Suprapubic skin (tissue), 4 donors: Measurements from ENCODE around the gene LRP1B. TPM values are rescaled to one million over a fixed set of nuclear protein-coding genes. Genes with fewer than 3 reads are reported as not detected.

Experiments
- DNase-seq, 2 donors: peaks; one replicate each; pipeline ENCODE4 v3.0.0-alpha.2; 2019; ENCODE audit warnings: low spot score in 2 of 2
- H3K27ac ChIP-seq: fragments of 200-600 bp; sonication (generic); one replicate; pipeline ENCODE4 v1.5.1; 2019
- H3K27me3 ChIP-seq: fragments of 200-600 bp; sonication (generic); one replicate; pipeline ENCODE4 v1.5.1; 2019
- H3K36me3 ChIP-seq: fragments of 200-600 bp; sonication (generic); one replicate; pipeline ENCODE4 v1.5.1; 2019
- H3K4me1 ChIP-seq: fragments of 200-600 bp; sonication (generic); one replicate; pipeline ENCODE4 v1.5.1; 2019
- H3K4me3 ChIP-seq: fragments of 200-600 bp; sonication (generic); one replicate; pipeline ENCODE4 v1.5.1; 2019; ENCODE audit warnings: mild to moderate bottlenecking
- H3K9me3 ChIP-seq: fragments of 200-600 bp; sonication (generic); one replicate; pipeline ENCODE4 v1.5.1; 2019
- EP300 ChIP-seq: sonication (generic); formaldehyde crosslinking; IDR thresholded peaks from one replicate; pipeline ENCODE4 v1.6.1; 2017; ENCODE audit warnings: antibody characterized with exemption
- POLR2A ChIP-seq, 2 donors: fragments of 450-650 bp; IDR thresholded peaks; one replicate each; pipeline ENCODE4 v1.6.1; 2017; ENCODE audit warnings: antibody characterized with exemption in 2 of 2, mild to moderate bottlenecking in 2 of 2, moderate library complexity in 2 of 2
- POLR2AphosphoS5 ChIP-seq, 3 donors: sonication (generic); formaldehyde crosslinking; IDR thresholded peaks; one replicate each; pipeline ENCODE4 v1.6.1; 2017; ENCODE audit warnings: antibody characterized with exemption in 3 of 3
- WGBS: methylation state at CpG from one replicate; pipeline ENCODE4 v1.1.5; 2018; 5-methylcytosine and 5-hydroxymethylcytosine counted together
- total RNA-seq, 4 donors: library from RNA; depleted of rRNA; stranded (reverse); fragments of >200 nt; gene quantifications; one replicate each; pipeline ENCODE4 v1.1.0, GENCODE V29; 2016
- TF ChIP-seq, protein P1 (sequence below), 2 donors: fragments of 200-600 bp in 1 of 2; fragments of 450-650 bp in 1 of 2; sonication (generic) in 1 of 2; IDR thresholded peaks; one replicate each; pipeline ENCODE4 v1.5.1; 2016 to 2019; ENCODE audit warnings: antibody characterized with exemption in 2 of 2, mild to moderate bottlenecking in 1 of 2, moderate library complexity in 1 of 2

LRP1B gene
- total RNA-seq, 4 donors from 2014 or later, result 0.11 to 2.7 (median 1.3) TPM

DNA sequence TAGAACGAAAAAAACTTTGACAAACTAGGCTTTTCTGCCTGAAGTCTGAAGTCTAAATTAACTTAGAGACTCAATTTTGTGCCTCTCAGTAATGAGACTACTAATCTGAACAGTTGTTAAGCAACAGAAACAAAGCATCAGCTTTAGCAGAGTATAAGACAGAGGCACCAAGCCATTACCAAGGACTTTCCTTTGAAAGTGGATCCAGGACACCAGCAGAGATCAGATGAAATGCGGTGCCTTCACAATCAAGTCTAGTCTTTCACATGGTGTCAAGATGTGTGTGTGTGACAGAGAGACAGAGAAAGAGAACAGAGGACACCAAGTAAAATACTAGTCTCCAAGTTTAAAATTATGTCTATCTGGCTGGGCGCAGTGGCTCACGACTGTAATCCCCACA is 1502.9 kb downstream of the LRP1B start:
- no peaks in the 10 kb centered on the region for H3K36me3 ChIP-seq
- no peaks in the 10 kb centered on the region for H3K4me1 ChIP-seq
- TF ChIP-seq POLR2AphosphoS5 (IDR thresholded peaks at IDR 0.05) (no peak), EP300 (no peak), POLR2A (IDR thresholded peaks at IDR 0.05) (no peak)
- TF ChIP-seq, protein P1, sequence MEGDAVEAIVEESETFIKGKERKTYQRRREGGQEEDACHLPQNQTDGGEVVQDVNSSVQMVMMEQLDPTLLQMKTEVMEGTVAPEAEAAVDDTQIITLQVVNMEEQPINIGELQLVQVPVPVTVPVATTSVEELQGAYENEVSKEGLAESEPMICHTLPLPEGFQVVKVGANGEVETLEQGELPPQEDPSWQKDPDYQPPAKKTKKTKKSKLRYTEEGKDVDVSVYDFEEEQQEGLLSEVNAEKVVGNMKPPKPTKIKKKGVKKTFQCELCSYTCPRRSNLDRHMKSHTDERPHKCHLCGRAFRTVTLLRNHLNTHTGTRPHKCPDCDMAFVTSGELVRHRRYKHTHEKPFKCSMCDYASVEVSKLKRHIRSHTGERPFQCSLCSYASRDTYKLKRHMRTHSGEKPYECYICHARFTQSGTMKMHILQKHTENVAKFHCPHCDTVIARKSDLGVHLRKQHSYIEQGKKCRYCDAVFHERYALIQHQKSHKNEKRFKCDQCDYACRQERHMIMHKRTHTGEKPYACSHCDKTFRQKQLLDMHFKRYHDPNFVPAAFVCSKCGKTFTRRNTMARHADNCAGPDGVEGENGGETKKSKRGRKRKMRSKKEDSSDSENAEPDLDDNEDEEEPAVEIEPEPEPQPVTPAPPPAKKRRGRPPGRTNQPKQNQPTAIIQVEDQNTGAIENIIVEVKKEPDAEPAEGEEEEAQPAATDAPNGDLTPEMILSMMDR (IDR thresholded peaks at IDR 0.05), result no peak
- no peaks in the 10 kb centered on the region for H3K27me3 ChIP-seq
- WGBS, result 69% methylated on average over 4 of the region's 4 CpGs
- no peak for DNase-seq
- H3K4me3 ChIP-seq, result no peak overlapping the region
- H3K9me3 ChIP-seq, result no peaks in the 10 kb centered on the region
- no peak overlapping the region for H3K27ac ChIP-seq

DNA sequence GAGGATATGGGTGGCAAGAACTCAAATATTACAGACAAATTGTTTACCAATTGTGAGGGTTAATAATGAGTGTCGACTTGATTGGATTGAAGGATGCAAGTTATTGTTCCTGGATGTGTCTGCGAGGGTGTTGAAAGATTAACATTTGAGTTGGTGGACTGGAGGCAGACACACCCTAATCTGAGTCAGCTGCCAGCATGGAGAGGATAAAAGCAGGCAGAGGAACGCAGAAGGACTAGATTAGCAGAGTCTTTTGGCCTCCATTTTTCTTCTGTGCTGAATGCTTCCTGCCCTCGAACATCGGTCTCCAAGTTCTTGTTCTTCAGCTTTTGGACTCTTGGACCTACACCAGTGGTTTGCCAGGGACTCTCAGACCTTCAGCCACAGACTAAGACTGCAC is 1503.7 kb downstream of the LRP1B start:
- WGBS, result 56% methylated on average over 5 of the region's 5 CpGs
- Histone ChIP-seq H3K27ac (no peak overlapping the region), H3K27me3 (no peaks in the 10 kb centered on the region), H3K9me3 (no peaks in the 10 kb centered on the region), H3K4me3 (no peak overlapping the region), H3K4me1 (no peaks in the 10 kb centered on the region), H3K36me3 (no peaks in the 10 kb centered on the region)
- no peak for DNase-seq
- TF ChIP-seq, protein P1 (IDR thresholded peaks at IDR 0.05), result no peak
- TF ChIP-seq POLR2AphosphoS5 (IDR thresholded peaks at IDR 0.05) (no peak), POLR2A (IDR thresholded peaks at IDR 0.05) (no peak), EP300 (no peak)

DNA sequence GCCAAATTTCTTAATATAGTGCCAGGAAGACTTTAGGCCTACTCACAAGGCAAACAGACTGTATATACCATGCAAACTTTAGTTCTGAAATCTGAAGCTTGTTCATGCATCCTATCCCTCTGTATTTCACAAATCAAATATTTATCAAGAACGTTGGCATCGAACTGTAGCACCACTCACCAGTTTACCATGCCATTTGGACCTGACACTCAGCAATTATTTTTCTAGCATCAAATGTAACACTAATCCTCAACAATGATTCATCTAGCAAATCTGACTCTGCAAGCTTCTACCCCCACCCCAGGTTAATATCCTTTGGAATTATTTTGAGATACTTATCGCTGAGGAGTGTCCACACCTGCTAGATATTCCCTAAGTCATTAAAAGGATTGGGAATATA is 1506.6 kb downstream of the LRP1B start:
- H3K4me1 ChIP-seq, result no peaks in the 10 kb centered on the region
- DNase-seq, result no peak
- no peaks in the 10 kb centered on the region for H3K27me3 ChIP-seq
- TF ChIP-seq POLR2A (IDR thresholded peaks at IDR 0.05), result no peak
- TF ChIP-seq EP300, result no peak
- no peak for TF ChIP-seq POLR2AphosphoS5 (IDR thresholded peaks at IDR 0.05)
- TF ChIP-seq, protein P1 (IDR thresholded peaks at IDR 0.05), result no peak
- H3K4me3 ChIP-seq, result no peak overlapping the region
- H3K27ac ChIP-seq, result no peak overlapping the region
- 90% methylated on average over 3 of the region's 3 CpGs for WGBS
- H3K9me3 ChIP-seq, result no peaks in the 10 kb centered on the region
- H3K36me3 ChIP-seq, result no peaks in the 10 kb centered on the region

DNA sequence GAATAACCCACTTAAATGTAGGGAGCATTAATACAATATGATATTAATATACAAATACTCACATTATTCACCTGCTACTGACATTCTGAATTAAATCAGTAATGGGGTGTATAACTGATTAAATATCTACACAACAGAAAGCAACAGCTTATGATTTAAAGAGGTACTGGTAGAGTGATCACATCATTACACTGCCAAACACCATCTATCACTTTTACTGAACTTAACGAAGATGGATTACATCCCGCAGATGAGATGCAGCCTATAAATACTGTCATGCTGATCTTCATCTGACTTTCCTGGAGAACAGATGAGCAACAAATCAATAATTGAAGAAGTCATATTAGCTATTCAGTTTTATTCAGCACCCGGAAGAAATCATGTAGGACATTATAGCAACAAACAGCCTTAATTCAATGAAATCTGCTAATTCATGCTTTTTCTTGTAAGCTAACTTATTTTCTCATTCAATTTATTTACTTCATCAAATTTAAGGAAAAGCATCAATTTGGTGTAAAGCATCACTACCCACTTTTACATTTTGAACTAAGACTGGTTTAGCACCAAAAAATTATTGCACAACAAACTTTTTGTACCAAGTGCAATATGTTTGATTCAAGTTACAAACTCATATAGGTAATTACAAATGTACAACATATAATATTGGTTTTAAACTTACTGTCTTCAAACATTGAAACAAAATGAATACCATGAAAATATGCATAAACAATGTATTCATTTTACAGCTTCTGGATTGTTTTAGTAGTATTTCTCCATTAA is 1509.0 kb downstream of the LRP1B start:
- H3K36me3 ChIP-seq, result no peaks in the 10 kb centered on the region
- no peak overlapping the region for H3K27ac ChIP-seq
- H3K4me3 ChIP-seq, result no peak overlapping the region
- no peak for DNase-seq
- no peaks in the 10 kb centered on the region for H3K27me3 ChIP-seq
- TF ChIP-seq, protein P1 (IDR thresholded peaks at IDR 0.05), result no peak
- no peak for TF ChIP-seq POLR2AphosphoS5 (IDR thresholded peaks at IDR 0.05)
- TF ChIP-seq POLR2A (IDR thresholded peaks at IDR 0.05), result no peak
- no peak for TF ChIP-seq EP300
- H3K9me3 ChIP-seq, result no peaks in the 10 kb centered on the region
- 76% methylated on average over 3 of the region's 3 CpGs for WGBS
- H3K4me1 ChIP-seq, result no peaks in the 10 kb centered on the region

DNA sequence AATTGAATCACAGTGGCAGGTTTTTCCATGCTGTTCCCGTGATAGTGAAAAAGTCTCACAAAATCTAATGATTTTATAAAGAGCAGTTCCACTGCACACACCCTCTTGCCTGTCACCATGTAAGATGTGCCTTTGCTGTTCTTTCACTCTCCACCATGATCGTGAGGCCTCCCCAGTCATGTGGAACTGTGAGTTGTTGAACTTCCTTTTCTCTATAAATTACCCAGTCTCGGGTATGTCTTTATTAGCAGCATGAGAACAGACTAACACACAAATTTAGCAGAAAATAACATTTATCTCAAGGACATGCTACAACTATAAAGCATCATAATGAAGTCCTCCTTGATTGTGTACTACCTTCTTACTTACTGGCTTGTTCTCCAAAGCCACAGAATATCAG is 1526.0 kb downstream of the LRP1B start:
- Histone ChIP-seq H3K9me3 (no peaks in the 10 kb centered on the region), H3K4me3 (no peak overlapping the region), H3K4me1 (no peaks in the 10 kb centered on the region), H3K36me3 (no peaks in the 10 kb centered on the region), H3K27ac (no peak overlapping the region), H3K27me3 (no peaks in the 10 kb centered on the region)
- TF ChIP-seq, protein P1 (IDR thresholded peaks at IDR 0.05), result no peak
- TF ChIP-seq POLR2AphosphoS5 (IDR thresholded peaks at IDR 0.05) (no peak), EP300 (no peak), POLR2A (IDR thresholded peaks at IDR 0.05) (no peak)
- DNase-seq, result no peak
- 91% methylated on average over 3 of the region's 3 CpGs for WGBS
